PFSK-1 (cell line): ENCODE measurements around the gene PEAK1.

Experiments used
- FOXP2 ChIP-seq: optimal IDR thresholded peaks from 2 replicates; pipeline ENCODE3; 2011; ENCODE audit warnings: borderline replicate concordance, control low read depth, inconsistent platforms; ENCODE audit not compliant: insufficient read depth; ENCODE audit errors: extremely low read length, extremely low read depth
- POLR2AphosphoS5 ChIP-seq: IDR thresholded peaks from 2 replicates; pipeline ENCODE4 v1.6.1; 2012; ENCODE audit warnings: low read depth, mild to moderate bottlenecking, control low read depth, low read length, moderate library complexity
- TAF1 ChIP-seq: IDR thresholded peaks from 2 replicates; pipeline ENCODE4 v1.6.1; 2012; ENCODE audit warnings: low read length, control low read depth, borderline replicate concordance; ENCODE audit not compliant: insufficient read depth

DNA sequence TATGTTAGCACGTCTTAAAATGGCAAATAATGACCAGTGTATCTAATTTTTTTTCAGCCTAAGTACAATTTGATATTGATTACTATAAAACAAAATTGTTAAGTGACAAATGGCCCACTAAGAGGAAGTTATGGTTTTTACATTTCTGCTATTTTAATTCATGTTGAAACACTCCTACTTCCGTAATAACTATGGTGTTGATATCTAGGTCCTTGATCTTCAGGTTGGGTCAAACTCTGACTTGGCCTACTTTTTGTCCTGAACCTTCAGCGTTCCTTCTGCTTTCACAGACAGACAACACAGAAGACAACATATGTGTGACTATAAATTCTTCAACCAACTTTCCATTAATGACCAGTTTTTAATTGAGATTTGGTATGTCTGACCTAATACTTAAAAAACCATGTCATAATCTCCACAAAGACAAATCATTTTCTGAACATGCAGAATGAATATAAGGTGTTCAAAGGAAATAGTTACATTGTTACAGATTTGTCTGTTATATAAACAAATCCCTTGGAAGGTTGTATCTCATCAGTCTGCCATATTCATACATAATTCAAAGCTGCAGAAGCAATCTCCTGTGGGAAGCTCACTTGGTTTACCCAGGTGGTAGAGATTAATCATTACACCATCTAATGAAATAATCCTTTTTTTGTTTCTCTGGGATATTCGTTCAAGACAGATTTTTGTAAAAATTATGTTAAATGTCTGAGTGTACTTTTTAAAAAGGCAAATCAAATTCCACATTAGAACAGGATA is 256.9 kb downstream of the PEAK1 start:
- TF ChIP-seq TAF1 (no peak), FOXP2 (no peak), POLR2AphosphoS5 (no peak)
